Astrocyte (in vitro differentiated cells and primary cell): ENCODE results near the gene RAE1. TPM values are rescaled to one million over a fixed set of nuclear protein-coding genes. Genes with fewer than 3 reads are reported as not detected.

Experiments used
- DNase-seq: peaks from one replicate; pipeline ENCODE4 v3.0.0-alpha.2; 2010; ENCODE audit warnings: low read depth
- FAIRE-seq: peaks from 2 replicates; lab custom pipeline; 2011; peaks lifted over from hg19 to GRCh38; lab: Jason Lieb, UNC
- H2AFZ ChIP-seq: 2 replicates; pipeline ENCODE4 v1.6.0; 2012; ENCODE audit warnings: low read depth, low read length, inconsistent platforms
- H3K27ac ChIP-seq: 2 replicates; pipeline ENCODE4 v1.5.1; 2011; ENCODE audit warnings: low read depth, low read length, inconsistent platforms
- H3K27me3 ChIP-seq: 2 replicates; pipeline ENCODE4 v1.6.0; 2011; ENCODE audit warnings: low read length, inconsistent platforms; ENCODE audit not compliant: insufficient read depth
- H3K36me3 ChIP-seq: 2 replicates; pipeline ENCODE4 v1.5.1; 2011; ENCODE audit warnings: low read length, inconsistent platforms; ENCODE audit not compliant: insufficient read depth
- H3K4me1 ChIP-seq: 2 replicates; pipeline ENCODE4 v1.5.1; 2011; ENCODE audit warnings: low read length, inconsistent platforms; ENCODE audit not compliant: insufficient read depth
- H3K4me2 ChIP-seq: 2 replicates; pipeline ENCODE4 v1.6.0; 2012; ENCODE audit warnings: low read length, inconsistent platforms
- H3K4me3 ChIP-seq: 2 replicates; pipeline ENCODE4 v1.5.1; 2011; ENCODE audit warnings: low read depth, mild to moderate bottlenecking, low read length, inconsistent platforms; ENCODE audit not compliant: insufficient read depth
- H3K79me2 ChIP-seq: 2 replicates; pipeline ENCODE4 v1.6.0; 2012; ENCODE audit warnings: mild to moderate bottlenecking, low read length, inconsistent platforms; ENCODE audit not compliant: insufficient read depth
- H3K9ac ChIP-seq: 2 replicates; pipeline ENCODE4 v1.6.0; 2012; ENCODE audit warnings: mild to moderate bottlenecking, low read length, inconsistent platforms
- H3K9me3 ChIP-seq: 2 replicates; pipeline ENCODE4 v1.5.1; 2012; ENCODE audit warnings: low read depth, mild to moderate bottlenecking, low read length, inconsistent platforms; ENCODE audit not compliant: insufficient read depth
- H4K20me1 ChIP-seq: 2 replicates; pipeline ENCODE4 v1.6.0; 2012; ENCODE audit warnings: low read length, inconsistent platforms; ENCODE audit not compliant: insufficient read depth
- H3K27ac Mint-ChIP-seq: one replicate; pipeline ENCODE4 v1.8.0; 2021; ENCODE audit warnings: mild to moderate bottlenecking, mixed read lengths; ENCODE audit not compliant: unreplicated experiment
- H3K27me3 Mint-ChIP-seq: one replicate; pipeline ENCODE4 v1.8.0; 2021; ENCODE audit warnings: low read depth, mixed read lengths; ENCODE audit not compliant: unreplicated experiment
- H3K36me3 Mint-ChIP-seq: one replicate; pipeline ENCODE4 v1.8.0; 2021; ENCODE audit warnings: low read depth, mixed read lengths; ENCODE audit not compliant: unreplicated experiment
- H3K4me1 Mint-ChIP-seq: one replicate; pipeline ENCODE4 v1.8.0; 2021; ENCODE audit warnings: low read depth, mixed read lengths; ENCODE audit not compliant: unreplicated experiment
- H3K4me3 Mint-ChIP-seq: one replicate; pipeline ENCODE4 v1.8.0; 2021; ENCODE audit warnings: mild to moderate bottlenecking, moderate library complexity, mixed read lengths; ENCODE audit not compliant: unreplicated experiment
- H3K9me3 Mint-ChIP-seq: one replicate; pipeline ENCODE4 v1.8.0; 2021; ENCODE audit warnings: mild to moderate bottlenecking, mixed read lengths; ENCODE audit not compliant: unreplicated experiment
- CTCF ChIP-seq: IDR thresholded peaks from 2 replicates; pipeline ENCODE4 v1.5.1; 2011; ENCODE audit warnings: low read depth, mild to moderate bottlenecking, inconsistent platforms, low read length, moderate library complexity; ENCODE audit not compliant: insufficient read depth
- EZH2 ChIP-seq: IDR thresholded peaks from 2 replicates; pipeline ENCODE4 v1.6.1; 2012; ENCODE audit warnings: mild to moderate bottlenecking, low read length, inconsistent platforms; ENCODE audit not compliant: insufficient read depth
- total RNA-seq: library from RNA; stranded (reverse); gene quantifications from 2 replicates; pipeline ENCODE4 v1.2.1, GENCODE V29; 2021

The RAE1 gene
- total RNA-seq, 1 donor from 2014 or later = 31.1 TPM

GRCh38 chr20:57403216-57403615 lies 52.2 kb downstream of the RAE1 start:
- peaks cover 32% of the 10 kb centered on the region for H3K79me2 ChIP-seq
- peaks cover 56% of the 10 kb centered on the region for H4K20me1 ChIP-seq
- FAIRE-seq (no peak), DNase-seq (no peak)
- no peak overlapping the region for H3K9ac ChIP-seq
- H3K9me3 ChIP-seq = no peaks in the 10 kb centered on the region
- H3K4me1 Mint-ChIP-seq = peaks cover 10% of the 10 kb centered on the region
- no peak overlapping the region for H3K27ac ChIP-seq
- H3K36me3 Mint-ChIP-seq = peaks cover 24% of the 10 kb centered on the region
- no peak overlapping the region for H3K4me2 ChIP-seq
- no peaks in the 10 kb centered on the region for H3K36me3 ChIP-seq
- H2AFZ ChIP-seq = no peak overlapping the region
- H3K4me3 ChIP-seq = no peak overlapping the region
- TF ChIP-seq CTCF (no peak), EZH2 (no peak)
- no peak overlapping the region for H3K4me3 Mint-ChIP-seq
- H3K9me3 Mint-ChIP-seq = no peaks in the 10 kb centered on the region
- H3K27ac Mint-ChIP-seq = no peak overlapping the region
- H3K27me3 Mint-ChIP-seq = no peaks in the 10 kb centered on the region
- peaks cover 9% of the 10 kb centered on the region for H3K4me1 ChIP-seq
- no peaks in the 10 kb centered on the region for H3K27me3 ChIP-seq

GRCh38 chr20:57404006-57404405 lies 53.0 kb downstream of the RAE1 start:
- Histone ChIP-seq H3K9me3 (no peaks in the 10 kb centered on the region), H2AFZ (no peak overlapping the region), H3K4me2 (no peak overlapping the region), H3K79me2 (peaks cover 26% of the 10 kb centered on the region), H3K4me1 (peaks cover 9% of the 10 kb centered on the region), H3K27me3 (no peaks in the 10 kb centered on the region), H3K27ac (no peak overlapping the region), H3K36me3 (no peaks in the 10 kb centered on the region), H4K20me1 (peaks cover 50% of the 10 kb centered on the region), H3K9ac (no peak overlapping the region), H3K4me3 (no peak overlapping the region)
- Mint-ChIP-seq H3K4me1 (peaks cover 6% of the 10 kb centered on the region), H3K27me3 (no peaks in the 10 kb centered on the region), H3K9me3 (no peaks in the 10 kb centered on the region), H3K27ac (no peak overlapping the region), H3K36me3 (peaks cover 20% of the 10 kb centered on the region), H3K4me3 (no peak overlapping the region)
- no peak for DNase-seq
- FAIRE-seq = no peak
- no peak for TF ChIP-seq CTCF
- no peak for TF ChIP-seq EZH2

GRCh38 chr20:57404419-57405072 lies 53.5 kb downstream of the RAE1 start:
- FAIRE-seq = no peak
- no peaks in the 10 kb centered on the region for H3K27me3 Mint-ChIP-seq
- H3K36me3 Mint-ChIP-seq = peaks cover 17% of the 10 kb centered on the region

More at GRCh38 chr20:57404419-57405072, 53.5 kb downstream of the RAE1 start:
- no peak overlapping the region for H3K4me3 Mint-ChIP-seq
- H3K36me3 ChIP-seq = no peaks in the 10 kb centered on the region
- no peak overlapping the region for H3K4me2 ChIP-seq
- no peak overlapping the region for H3K9ac ChIP-seq
- no peaks in the 10 kb centered on the region for H3K9me3 ChIP-seq
- DNase-seq = no peak
- H4K20me1 ChIP-seq = peaks cover 49% of the 10 kb centered on the region
- no peak overlapping the region for H3K27ac Mint-ChIP-seq
- no peak overlapping the region for H2AFZ ChIP-seq
- H3K27me3 ChIP-seq = no peaks in the 10 kb centered on the region
- H3K4me3 ChIP-seq = no peak overlapping the region
- no peaks in the 10 kb centered on the region for H3K9me3 Mint-ChIP-seq
- H3K27ac ChIP-seq = no peak overlapping the region
- TF ChIP-seq EZH2 (no peak), CTCF (no peak)
- peaks cover 5% of the 10 kb centered on the region for H3K4me1 ChIP-seq
- H3K4me1 Mint-ChIP-seq = peaks cover 2% of the 10 kb centered on the region
- peaks cover 20% of the 10 kb centered on the region for H3K79me2 ChIP-seq
